GM21737 (cell line): ENCODE measurements around the gene KLHL13.

Source experiments
- ATAC-seq: cut with Tn5 transposase; IDR thresholded peaks from one replicate; pipeline ENCODE4 v1.9.1; 2021; ENCODE audit warnings: mild to moderate bottlenecking, moderate library complexity; ENCODE audit not compliant: unreplicated experiment

Gene KLHL13

GRCh38 chrX:117895418-117895817 is 221.2 kb downstream of the KLHL13 start:
- no peak for ATAC-seq

GRCh38 chrX:117892469-117892868 is 224.1 kb downstream of the KLHL13 start:
- ATAC-seq: no peak

- no peak for ATAC-seq
These were observed 244.8 kb downstream of the KLHL13 start for GRCh38 chrX:117871796-117872195.

- no peak for ATAC-seq
These were observed 256.1 kb downstream of the KLHL13 start for GRCh38 chrX:117860517-117860916.

- no peak for ATAC-seq
These were observed 261.8 kb downstream of the KLHL13 start for GRCh38 chrX:117854806-117855205.

GRCh38 chrX:117851025-117851424 is 265.6 kb downstream of the KLHL13 start:
- no peak for ATAC-seq
